HK-2 (cell line): ENCODE measurements around the gene INKA2.
"Not testable (repeated sequence)": the region's sequence is repeated elsewhere in the genome, so short reads cannot be mapped to it uniquely, and the experiment has no call there.

Experiments
- DNase-seq: peaks from one replicate; pipeline ENCODE4 v3.0.0-alpha.2; 2018; ENCODE audit not compliant: unreplicated experiment

The INKA2 gene

GRCh38 chr1:111750856-111751255, 11.7 kb upstream of the INKA2 start:
- no peak for DNase-seq

DNA sequence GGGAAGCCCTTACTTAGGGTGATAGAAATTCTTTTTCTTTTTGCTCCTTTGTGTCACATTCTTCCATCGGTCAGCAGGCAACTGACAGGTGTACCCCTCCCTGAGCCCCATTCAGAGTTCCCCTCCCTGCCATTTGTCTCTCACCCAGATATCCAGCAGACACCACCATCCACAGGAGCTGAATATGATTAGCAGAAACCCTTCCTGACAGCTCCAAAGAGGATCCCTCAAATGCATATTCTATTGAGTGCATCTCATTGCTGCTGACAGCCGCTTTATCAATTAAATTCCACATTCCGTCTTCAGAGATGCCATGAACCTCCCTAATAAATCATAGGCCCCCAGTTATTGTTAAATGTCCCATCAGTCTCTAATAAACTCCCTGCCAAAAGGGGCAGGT, 10.4 kb upstream of the INKA2 start:
- no peak for DNase-seq

DNA sequence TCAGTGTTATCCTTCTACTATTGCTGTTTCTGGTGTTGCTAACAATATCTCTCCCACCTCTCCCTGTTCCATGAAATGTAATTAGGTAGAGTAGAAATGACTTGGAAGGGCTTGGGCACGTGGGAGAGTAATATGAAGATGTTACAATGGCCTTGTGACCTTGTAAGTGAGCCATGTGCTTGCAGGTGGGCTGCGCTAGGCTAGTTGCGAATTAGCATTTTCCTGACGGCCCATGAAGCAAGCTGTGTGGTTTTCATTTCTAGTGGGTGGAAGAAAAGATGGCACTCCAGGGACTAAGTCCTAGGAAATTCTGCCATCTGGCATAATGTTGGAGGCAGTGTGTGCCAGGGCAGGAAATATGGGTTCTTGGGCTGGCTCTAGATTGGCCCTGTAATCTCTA, 8.8 kb upstream of the INKA2 start:
- no peak for DNase-seq

DNA sequence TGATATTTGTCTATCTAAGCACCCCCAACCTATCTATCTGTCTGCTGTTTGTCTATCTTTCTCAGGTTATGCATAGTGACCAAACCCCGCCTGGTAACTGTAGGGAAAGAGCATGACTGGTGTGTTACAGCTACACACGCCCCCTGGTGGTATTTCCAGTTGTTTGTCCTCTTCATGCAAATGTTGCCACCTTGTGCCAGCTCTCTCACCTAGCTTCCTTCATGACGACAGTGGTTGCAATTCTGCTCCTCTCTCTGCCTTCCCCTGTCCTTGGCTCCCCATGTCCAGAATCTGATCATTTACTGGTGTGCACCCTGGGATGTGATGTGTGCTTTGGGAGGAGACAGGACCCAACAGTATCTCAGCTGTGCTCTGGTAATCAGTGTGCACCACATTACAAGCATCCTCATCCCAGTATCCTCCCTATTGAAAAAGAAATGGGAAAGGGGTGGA, 8.1 kb upstream of the INKA2 start:
- DNase-seq = peak; percentile 58

DNA sequence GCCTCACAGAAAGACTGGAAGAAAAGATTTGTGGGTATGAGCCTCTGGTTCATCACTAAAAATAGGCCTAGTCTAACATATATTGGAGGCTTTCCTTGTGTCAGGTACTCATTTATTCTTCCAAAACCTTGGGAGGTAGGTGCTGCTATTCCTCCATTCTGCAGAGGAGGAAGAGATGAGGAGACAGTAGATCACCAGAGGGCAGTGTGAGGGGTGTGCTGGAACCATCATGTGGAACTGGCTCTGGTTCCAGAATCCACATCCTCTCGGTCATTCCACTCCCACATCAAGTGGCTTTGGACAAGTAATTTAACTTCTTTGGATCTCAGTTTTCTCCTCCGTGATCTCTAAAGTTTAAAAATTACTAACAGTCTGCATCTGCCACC, 7.4 kb upstream of the INKA2 start:
- no peak for DNase-seq

- no peak for DNase-seq
These were observed 6.7 kb upstream of the INKA2 start for GRCh38 chr1:111745675-111746613.

GRCh38 chr1:111743679-111744101, 4.5 kb upstream of the INKA2 start:
- DNase-seq = no peak

DNA sequence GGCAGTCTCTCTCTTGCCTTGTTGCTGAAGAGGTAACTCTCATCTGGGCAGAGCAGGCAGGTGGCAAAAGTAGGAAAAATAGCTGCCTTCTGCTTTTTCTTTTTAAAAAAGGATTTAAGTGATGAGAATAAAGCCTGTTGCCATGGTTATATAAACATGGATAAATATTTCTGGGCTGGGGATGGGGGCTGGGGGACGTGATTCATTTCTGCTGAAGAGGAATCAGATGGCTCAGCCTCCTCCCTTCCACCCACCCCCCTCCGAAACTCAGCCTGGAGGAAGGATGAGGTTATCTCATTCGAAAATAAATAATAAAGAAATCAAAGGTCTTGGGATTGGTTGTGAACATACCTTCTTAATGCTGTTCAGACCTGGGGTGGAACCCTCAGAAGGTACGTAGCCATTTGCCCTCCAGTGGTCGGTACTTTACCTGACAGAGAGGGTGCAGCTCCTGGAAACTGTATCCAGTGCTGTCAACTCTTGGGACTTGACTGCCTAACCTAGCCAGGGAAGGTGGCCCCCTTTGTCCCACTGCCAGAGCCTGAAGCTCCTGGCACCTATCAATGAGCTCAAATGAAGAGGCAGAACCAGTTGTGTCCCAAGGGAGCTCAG, 3.8 kb upstream of the INKA2 start:
- DNase-seq = no peak

DNA sequence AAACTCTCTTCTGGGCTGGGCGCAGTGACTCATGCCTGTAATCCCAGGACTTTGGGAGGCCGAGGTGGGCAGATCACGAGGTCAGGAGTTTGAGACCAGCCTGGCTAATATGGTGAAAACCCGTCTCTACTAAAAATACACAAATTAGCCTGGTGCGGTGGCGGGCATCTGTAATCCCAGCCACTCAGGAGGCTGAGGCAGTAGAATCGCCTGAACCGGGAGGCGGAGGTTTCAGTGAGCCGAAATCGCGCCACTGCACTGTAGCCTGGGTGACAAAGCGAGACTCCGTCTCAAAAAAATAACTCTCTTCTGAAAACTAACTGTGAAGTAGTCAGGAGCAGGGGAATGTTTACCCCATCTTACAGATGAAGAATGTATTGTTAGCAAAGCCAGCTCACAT, 3.1 kb upstream of the INKA2 start:
- DNase-seq = not testable (repeated sequence)

- DNase-seq = peak; percentile 71
These were observed 950 bp upstream of the INKA2 start for GRCh38 chr1:111739925-111740765.

DNA sequence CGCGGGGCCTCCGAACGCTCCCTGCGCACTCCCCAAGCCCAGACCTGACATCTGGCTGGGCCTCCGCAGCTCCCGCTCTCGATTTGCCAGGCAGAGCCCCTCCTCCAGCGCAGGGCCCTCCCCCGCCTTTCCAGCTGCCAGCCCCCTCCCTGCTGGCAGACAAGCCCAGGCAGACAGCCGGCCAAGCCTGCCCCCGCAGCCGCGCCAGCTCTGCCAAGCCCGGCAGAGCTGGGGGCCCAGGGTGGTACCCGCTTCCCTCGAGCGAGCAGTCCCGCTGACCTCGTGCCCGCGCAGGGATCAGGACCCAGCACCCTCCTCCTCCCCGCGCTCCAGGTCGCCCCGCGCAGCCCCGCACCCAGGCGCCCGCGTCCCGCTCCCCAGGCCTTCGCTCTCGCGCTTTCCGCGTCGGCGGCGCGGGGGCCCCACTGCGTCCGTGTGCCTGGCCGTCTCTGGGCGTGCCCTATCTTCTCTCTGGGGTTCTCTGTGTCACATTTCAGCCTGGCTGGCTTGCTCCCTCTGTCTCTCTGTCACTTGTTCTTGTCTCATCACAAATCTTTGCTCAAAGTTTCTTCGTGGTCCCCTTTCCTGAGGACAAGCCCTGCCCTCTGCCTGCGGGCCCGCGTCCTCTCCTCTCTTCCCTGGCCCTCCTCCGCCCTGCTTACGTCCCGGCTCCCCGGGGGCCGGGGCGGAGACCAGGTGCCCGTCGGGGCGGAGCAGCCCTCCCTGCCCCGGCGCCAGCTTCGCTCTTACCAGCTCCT, 580 bp downstream of the INKA2 start:
- DNase-seq = peak; percentile 55

GRCh38 chr1:111738133-111738435, 1.1 kb downstream of the INKA2 start:
- no peak for DNase-seq

DNA sequence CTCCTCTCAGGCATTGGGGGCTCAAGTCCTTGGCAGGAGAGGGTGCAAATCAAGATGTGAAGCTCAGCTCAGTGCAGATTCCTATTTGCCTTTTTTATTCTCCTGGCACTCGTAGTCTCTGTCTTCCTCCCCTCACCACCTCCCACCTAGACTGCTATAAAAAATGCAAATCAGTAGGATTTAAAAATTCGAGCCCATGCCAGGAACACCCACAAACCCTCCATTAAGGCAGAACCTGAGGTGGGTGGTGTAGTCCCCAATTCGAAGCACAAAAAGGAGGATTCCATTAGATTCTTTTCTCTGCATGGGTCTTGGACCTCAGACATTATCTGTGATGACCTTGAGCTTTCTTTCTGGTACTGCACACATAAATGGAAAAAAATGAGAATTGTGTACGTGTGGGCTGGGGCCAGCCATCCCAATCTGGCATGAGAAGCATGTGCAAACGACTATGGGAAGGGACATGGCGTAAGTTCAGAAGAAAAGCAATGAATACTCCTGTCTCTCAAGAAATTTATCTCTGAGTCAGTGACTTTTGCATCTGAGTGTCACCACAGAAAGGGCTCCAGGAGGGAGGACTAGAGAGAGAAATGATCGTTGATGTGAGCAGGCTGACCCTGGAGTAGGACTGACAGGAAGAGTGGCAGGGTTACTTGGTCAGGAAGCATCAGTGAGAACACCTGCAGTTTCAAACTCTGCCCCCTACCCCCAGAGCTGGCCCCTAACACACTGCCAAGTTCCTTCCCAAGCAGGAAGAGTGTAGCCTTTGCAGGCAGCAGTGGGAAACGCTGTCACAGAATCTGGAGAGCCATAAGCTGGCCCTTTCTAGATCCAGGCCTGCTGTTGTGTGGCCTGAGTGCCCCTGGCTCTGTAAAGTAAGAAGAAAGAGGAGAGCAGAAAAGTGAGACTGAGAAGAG, 1.7 kb downstream of the INKA2 start:
- DNase-seq = no peak

DNA sequence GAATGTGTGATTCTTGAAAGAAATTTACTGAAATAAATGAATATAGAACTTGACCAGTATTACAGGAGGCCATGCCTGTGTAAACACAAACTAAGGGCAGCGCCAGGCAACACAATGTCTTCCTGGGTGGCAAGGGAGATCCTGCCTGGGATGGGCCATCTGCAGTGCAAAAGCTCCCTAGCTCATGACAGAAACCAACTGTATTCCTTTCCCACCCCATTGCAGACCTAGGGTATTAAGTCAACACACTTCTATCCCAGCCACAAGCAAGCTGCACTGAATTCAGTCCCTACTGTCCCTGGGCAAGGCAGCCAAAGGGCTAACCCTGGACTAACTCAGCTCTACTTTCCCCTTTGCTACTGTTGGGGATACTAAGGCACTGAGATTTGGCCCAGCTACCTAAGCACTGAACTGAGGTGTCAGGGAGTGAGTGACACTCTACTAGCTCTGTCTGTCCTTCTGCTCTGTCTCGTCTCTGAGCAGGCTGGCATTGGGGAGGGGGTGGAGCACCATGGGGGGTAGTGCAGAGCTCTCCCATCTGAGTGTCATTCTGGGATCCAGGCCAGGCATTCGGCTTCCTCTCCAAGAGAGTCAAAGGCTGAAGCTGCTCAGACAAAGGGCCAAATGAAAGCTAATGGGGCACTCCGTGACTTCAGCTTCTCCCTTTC, 2.5 kb downstream of the INKA2 start:
- no peak for DNase-seq

GRCh38 chr1:111735858-111736544, 3.2 kb downstream of the INKA2 start:
- no peak for DNase-seq

DNA sequence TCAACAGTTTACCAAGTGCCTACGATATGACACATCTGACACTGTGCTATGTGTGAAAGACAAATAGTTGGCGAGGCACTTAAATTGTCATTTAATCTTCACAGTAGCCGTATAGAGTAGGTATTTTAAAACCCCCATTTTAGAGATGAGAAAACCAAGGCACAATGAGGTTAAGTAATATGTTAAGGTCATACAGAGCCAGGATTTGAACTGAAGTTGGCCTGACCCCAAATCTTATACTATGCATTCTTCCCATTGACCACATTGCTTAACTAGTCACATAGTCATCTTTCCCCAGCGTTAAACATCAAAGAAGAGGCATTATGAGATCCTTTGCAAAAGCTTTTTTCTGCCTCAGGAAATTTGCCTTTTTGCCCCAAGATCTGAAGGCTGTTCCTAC, 3.9 kb downstream of the INKA2 start:
- no peak for DNase-seq

- no peak for DNase-seq
These were observed 4.3 kb downstream of the INKA2 start for GRCh38 chr1:111734856-111735255.

- DNase-seq = no peak
These were observed 4.8 kb downstream of the INKA2 start for GRCh38 chr1:111734426-111734825.

DNA sequence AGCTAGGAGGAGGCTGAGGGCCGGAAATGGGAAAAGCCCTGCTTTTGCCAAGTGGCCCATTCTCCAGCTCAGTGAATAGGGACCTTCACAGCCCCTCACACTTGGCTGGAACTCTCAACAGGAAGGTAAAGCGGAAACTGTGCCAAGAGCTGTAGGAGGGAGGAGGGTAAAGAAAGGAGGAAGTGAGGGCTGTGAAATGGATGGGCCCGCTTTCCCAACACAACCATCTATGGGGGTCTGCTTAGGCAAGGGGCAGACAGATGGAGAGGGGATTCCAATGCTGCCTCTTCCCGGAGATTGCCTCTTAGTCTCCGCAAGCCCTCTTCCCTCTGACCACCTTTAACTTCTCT, 5.2 kb downstream of the INKA2 start:
- DNase-seq = no peak
